ENCODE results near the gene GGA1.
"Not testable (repeated sequence)": the region's sequence is repeated elsewhere in the genome, so short reads cannot be mapped to it uniquely, and the experiment has no call there.

The GGA1 gene

GRCh38 chr22:37656583-37656982, 47.9 kb downstream of the GGA1 start:
- not testable (repeated sequence) for DNase-seq

DNA sequence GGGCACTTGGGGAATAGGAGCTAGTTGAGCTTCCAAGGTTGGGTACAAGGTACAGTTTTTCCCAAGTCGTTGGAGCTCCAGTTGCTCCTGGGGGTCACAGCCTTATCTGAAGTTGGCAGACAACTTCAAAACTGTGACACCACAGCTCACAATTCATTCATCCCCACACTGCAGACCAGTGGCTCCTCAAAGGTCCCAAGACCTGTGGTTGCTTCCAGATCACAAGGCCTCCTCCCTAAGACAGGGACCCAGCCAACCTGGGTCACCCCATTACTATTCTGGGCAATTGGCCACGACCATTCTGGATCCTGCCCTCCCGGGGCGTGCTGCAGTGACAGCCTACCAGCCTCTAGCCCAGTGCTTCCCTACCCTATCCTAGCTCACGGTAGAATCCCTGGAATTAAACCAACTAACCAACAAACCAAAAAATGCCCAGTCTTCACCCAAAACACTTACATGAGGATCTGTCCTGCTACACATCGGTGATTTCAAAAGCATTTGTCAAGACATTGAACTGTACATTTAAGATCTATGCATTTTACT, 49.0 kb downstream of the GGA1 start:
- DNase-seq, result no peak

DNA sequence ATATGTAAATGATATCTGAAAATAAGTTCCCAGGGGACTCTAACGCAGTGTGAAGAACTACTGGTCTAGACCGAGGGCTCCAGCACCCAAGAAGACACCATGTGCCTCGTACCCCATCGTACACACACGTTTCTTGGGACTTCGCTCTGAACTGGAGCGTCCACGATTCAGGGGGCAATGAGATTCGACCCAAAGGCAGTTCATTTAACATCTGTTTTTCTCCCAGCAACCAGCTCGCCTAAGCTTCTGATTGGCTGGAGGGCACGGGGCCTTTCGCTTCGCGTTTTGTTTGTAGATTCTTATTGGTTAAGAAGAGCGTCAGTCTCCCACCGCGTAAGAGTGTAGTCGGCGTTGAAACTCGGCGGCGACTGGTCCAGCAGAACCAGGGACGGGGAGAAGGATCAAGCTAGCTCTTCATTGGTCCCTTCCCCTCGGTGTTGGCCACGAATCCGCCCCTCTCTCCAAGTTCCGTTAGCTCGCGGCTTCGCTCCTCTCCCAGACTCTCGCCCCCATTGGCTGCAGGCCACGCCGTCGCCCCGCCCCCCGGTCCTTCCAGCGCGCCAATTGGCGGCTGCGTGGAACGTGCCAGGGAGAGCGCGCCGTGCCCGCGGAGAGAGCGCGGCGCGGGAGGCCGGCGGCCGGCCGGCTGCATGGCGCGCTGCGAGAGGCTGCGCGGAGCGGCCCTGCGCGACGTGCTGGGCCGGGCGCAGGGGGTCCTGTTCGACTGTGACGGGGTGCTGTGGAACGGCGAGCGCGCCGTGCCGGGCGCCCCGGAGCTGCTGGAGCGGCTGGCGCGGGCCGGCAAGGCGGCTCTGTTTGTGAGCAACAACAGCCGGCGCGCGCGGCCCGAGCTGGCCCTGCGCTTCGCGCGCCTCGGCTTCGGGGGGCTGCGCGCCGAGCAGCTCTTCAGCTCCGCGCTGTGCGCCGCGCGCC, 49.8 kb downstream of the GGA1 start, which contains the start of gene PDXP:
Gene PDXP (plus strand): TSS at position 591 of the 933 bp plus-strand sequence. CDS start 60 bp downstream, at position 651.
- peak; percentile 100 for DNase-seq

- DNase-seq, result no peak
Observed at GRCh38 chr22:37659066-37659896, 50.6 kb downstream of the GGA1 start.

GRCh38 chr22:37659897-37660708, 51.5 kb downstream of the GGA1 start:
- DNase-seq, result no peak

GRCh38 chr22:37660709-37661045, 52.0 kb downstream of the GGA1 start:
- no peak for DNase-seq

DNA sequence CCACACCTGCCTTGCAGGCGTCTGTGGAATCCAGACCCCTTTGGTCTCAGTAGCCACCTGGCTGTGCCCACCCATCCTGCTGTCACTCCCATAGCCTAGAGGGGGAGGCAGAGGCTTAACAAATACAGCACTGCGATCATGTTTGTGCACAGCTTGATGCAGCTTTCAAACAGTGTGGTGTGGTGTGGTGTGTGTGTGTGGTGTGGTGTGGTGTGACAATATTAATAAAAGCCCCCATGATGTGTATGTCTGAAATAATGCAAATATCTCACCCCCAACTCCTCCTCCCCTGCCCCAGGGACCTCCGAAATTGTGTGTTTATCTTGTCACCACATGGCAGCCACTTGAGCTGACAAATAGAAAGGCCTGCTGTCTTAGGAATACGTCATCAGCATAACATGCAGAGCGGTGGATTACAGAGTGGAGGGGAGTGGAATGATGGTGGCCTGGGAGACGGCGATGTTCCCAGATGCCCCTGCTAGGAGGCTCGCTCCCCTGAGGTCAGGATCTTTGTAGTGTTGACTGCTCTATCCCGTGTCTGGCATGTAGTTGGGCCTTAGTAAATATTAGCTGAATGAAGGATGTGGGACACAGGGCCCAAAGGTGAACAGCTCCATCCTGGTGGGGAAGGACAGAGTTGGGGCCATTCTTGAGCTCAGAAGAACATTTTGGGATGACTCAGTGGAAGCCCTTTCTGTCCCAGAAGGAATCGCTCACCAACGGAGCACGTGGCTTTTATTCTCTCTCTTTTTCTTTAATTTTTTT, 52.7 kb downstream of the GGA1 start:
- peak; percentile 83 for DNase-seq

DNA sequence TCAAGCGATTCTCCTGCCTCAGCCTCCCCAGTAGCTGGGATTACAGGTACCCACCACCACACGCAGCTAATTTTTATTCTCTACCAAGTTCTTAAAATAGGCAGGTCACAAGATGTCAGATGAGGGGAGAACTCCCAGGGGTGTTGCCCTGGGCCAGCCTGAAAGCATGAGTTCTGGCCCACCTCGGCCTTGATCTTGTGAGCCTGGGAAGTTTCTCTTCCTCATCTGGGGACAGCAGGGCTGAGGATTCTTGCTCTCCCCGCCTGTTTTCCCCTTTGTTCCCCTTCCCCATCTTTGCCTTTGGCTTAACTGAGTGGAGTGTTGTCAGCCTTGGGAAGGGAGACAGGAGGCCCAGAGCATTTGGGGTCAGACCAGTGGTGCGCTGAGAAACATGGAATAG, 53.4 kb downstream of the GGA1 start:
- DNase-seq, result no peak

- DNase-seq, result no peak
Observed at GRCh38 chr22:37663521-37664140, 55.0 kb downstream of the GGA1 start.

GRCh38 chr22:37664249-37665101, 55.8 kb downstream of the GGA1 start:
- DNase-seq, result no peak

DNA sequence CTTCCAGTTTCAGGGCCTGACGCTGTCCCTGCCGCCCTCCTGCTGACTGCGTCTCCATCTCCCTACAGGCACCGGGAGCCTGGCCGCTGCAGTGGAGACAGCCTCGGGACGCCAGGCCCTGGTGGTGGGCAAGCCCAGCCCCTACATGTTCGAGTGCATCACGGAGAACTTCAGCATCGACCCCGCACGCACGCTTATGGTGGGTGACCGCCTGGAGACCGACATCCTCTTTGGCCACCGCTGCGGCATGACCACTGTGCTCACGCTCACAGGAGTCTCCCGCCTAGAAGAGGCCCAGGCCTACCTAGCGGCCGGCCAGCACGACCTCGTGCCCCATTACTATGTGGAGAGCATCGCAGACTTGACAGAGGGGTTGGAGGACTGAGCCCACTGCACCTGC, 56.9 kb downstream of the GGA1 start:
- DNase-seq, result no peak

DNA sequence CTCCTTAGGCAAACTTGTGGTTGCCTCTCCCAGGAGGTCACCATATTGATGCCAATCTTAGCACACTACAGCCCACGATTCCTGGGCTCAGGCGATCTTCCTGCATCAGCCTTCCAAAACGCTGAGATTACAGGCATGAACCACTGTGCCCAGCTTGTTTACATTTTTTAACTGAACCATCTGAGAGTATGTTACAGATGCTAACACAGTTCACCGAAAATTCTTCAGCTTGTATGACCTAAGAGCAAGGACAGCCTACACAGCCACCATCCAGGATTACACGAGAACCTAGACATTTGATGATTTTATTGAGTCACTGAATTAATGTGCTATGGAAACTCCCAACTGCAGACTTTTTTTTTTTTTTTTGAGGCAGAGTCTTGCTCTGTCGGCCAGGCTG, 61.0 kb downstream of the GGA1 start:
- DNase-seq, result peak; percentile 35

GRCh38 chr22:37672206-37672919, 63.7 kb downstream of the GGA1 start:
- DNase-seq, result no peak

DNA sequence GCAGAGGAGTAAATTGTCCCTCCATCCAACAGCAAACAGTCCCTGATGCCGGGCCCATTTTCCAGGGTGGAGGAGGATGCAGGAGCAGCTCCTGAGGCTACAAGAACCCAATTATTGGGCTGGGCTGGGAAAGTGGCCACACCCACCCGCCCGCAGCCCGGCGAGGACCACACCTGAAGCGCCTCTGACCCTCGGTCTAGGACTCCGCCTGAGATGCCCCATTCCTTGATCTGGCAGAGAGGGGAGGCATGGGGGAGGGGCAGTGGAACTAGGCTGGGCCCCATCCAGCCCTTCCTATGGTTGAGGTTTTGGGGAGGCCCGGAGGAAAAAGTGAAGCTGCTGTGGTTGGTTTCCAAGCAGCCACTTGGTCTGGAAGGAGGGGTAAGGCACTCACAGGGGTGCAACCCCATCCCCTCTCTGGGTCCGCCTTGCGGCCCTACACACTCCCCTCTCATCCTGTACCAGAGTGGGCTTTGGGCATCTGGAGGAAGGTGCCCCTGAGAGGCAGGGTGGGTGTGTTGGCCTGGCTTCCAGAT, 64.4 kb downstream of the GGA1 start:
- no peak for DNase-seq

DNA sequence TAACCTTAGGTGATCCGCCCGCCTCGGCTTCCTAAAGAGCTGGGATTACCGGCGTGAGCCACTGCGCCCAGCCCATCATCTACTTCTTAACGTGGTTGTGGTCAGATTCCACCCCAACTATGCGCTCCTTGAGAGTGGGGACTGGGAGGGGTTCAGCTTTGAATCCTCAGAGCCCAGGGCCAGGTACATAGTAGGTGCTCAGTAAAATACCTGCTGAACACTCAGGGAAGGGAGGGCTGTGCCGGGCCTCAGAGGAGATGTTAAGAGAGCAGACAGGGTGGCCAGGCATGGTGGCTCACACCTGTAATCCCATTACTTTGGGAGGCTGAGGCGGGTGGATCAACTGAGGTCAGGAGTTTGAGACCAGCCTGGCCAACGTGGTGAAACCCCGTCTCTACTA, 65.6 kb downstream of the GGA1 start:
- DNase-seq, result no peak

DNA sequence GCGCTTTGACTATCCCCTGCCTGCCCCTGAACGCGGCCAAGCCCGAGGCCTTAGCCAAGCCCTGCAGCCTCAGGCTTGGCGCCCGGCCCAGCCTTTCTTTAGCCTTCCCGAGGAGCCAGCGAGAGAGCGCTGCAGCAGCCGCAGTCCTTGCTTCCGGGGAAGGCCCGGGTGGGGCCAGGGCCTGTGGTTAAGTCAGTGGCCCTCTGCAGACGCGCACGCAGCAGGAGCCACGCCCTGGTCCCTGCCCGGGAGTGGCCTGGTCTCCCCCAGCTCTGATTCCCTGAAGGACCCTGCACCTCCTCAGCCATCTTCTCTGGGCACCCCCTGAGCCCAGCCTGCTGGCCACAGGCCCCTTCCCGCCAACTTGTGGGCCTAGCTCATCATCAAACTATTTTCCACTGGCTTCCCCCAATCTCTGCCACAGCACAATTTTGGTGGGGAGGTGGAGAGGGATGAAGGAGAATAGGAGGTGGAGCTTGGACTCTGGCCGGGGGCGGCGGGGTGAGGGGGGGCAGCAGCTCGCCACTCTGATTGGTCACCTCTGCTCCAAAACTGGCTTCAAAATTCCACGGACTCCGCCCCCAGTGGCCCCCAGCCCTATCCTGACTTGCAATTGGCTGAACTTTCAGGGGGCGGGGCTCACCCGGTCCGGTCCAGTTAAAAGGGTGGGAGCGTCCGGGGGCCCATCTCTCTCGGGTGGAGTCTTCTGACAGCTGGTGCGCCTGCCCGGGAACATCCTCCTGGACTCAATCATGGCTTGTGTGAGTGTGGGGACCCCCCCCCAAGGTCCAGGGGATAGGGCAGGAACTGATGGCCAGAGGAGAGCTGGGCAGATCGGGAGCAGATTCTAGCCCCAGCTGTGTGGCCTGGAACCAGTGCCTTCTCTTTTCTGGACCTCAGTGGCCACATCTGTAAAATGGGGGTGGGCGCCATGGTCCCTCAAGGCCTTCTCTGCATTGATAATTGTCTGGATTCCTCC, 66.6 kb downstream of the GGA1 start, which contains the start of gene LGALS1:
Gene LGALS1 (plus strand): TSS at position 686 of the 979 bp plus-strand sequence. CDS start 67 bp downstream, at position 753.
- peak; percentile 99 for DNase-seq

- peak; percentile 28 for DNase-seq
Observed at GRCh38 chr22:37675930-37676735, 67.5 kb downstream of the GGA1 start.

All from fibroblast of skin of right quadriceps (primary cell).